Urinary bladder (tissue), 4 donors: Measurements from ENCODE around the gene MBP. TPM values are rescaled to one million over a fixed set of nuclear protein-coding genes. Genes with fewer than 3 reads are reported as not detected.
"Not testable (repeated sequence)": the region's sequence is repeated elsewhere in the genome, so short reads cannot be mapped to it uniquely, and the experiment has no call there.

Source experiments
- DNase-seq: peaks from one replicate; pipeline ENCODE4 v3.0.0-alpha.2; 2015; ENCODE audit errors: extremely low spot score
- H3K27ac ChIP-seq: one replicate; pipeline ENCODE4 v1.5.1; 2013; ENCODE audit warnings: low read depth, mild to moderate bottlenecking, moderate library complexity
- H3K36me3 ChIP-seq: one replicate; pipeline ENCODE4 v1.6.1; 2013; ENCODE audit warnings: mild to moderate bottlenecking, moderate library complexity; ENCODE audit not compliant: insufficient read depth
- H3K4me1 ChIP-seq: one replicate; pipeline ENCODE4 v1.6.1; 2013; ENCODE audit warnings: mild to moderate bottlenecking, moderate library complexity; ENCODE audit not compliant: insufficient read depth
- H3K4me3 ChIP-seq: one replicate; pipeline ENCODE4 v1.5.1; 2013; ENCODE audit warnings: low read depth, low read length
- WGBS: extraction: QIAGEN DNeasy Blood & Tissue Kit; methylation state at CpG from one replicate; pipeline ENCODE4 v1.1.7; 2013; 5-methylcytosine and 5-hydroxymethylcytosine counted together
- polyA plus RNA-seq: library from polyadenylated mRNA; stranded (reverse); fragments of 200-250 nt; gene quantifications from one replicate; pipeline ENCODE4 v1.2.3, GENCODE V29; 2013
- total RNA-seq: library from RNA; depleted of rRNA; stranded (reverse); fragments of >200 nt; gene quantifications from one replicate; pipeline ENCODE4 v1.2.3, GENCODE V29; 2014
- donor health status: healthy with polysubstance abuse.
- donor health status: healthy.

MBP gene
- total and polyA plus RNA-seq, 2 donors, result 9.6 to 24.4 TPM

- Histone ChIP-seq H3K27ac (no peak overlapping the region), H3K36me3 (no peaks in the 10 kb centered on the region), H3K4me3 (no peak overlapping the region), H3K4me1 (no peaks in the 10 kb centered on the region)
- 89% methylated on average over 20 of the region's 20 CpGs for WGBS
- DNase-seq, result no peak
Measured at GRCh38 chr18:76991021-76991688, 141.4 kb downstream of the MBP start.

- not testable (repeated sequence) for DNase-seq
Measured at GRCh38 chr18:76990343-76991020, 142.1 kb downstream of the MBP start.

GRCh38 chr18:76989647-76990190 is 142.9 kb downstream of the MBP start:
- DNase-seq, result no peak
- no peaks in the 10 kb centered on the region for H3K4me1 ChIP-seq
- no peak overlapping the region for H3K4me3 ChIP-seq
- H3K36me3 ChIP-seq, result no peaks in the 10 kb centered on the region
- 90% methylated on average over 28 of the region's 28 CpGs for WGBS
- H3K27ac ChIP-seq, result no peak overlapping the region

More at GRCh38 chr18:76990343-76991020, 142.1 kb downstream of the MBP start:
- WGBS, result 90% methylated on average over 8 of the region's 8 CpGs
- H3K27ac ChIP-seq, H3K4me3 ChIP-seq, H3K4me1 ChIP-seq, H3K36me3 ChIP-seq: not testable (repeated sequence)

GRCh38 chr18:76988827-76989646 is 143.5 kb downstream of the MBP start:
- no peak for DNase-seq
- Histone ChIP-seq H3K4me3 (no peak overlapping the region), H3K36me3 (no peaks in the 10 kb centered on the region), H3K4me1 (no peaks in the 10 kb centered on the region), H3K27ac (no peak overlapping the region)
- WGBS, result 93% methylated on average over 29 of the region's 29 CpGs

GRCh38 chr18:76988031-76988826 is 144.4 kb downstream of the MBP start:
- H3K4me3 ChIP-seq, result no peak overlapping the region
- H3K4me1 ChIP-seq, result no peaks in the 10 kb centered on the region
- DNase-seq, result no peak
- 76% methylated on average over 27 of the region's 27 CpGs for WGBS
- H3K27ac ChIP-seq, result no peak overlapping the region
- no peaks in the 10 kb centered on the region for H3K36me3 ChIP-seq

- H3K36me3 ChIP-seq, result no peaks in the 10 kb centered on the region
- H3K4me3 ChIP-seq, result no peak overlapping the region
- whole genome bisulfite sequencing, result 84% methylated on average over 7 of the region's 7 CpGs
- H3K27ac ChIP-seq, result no peak overlapping the region
- no peak for DNase-seq
- no peaks in the 10 kb centered on the region for H3K4me1 ChIP-seq
Measured at GRCh38 chr18:76986406-76986805, 146.2 kb downstream of the MBP start.

- H3K4me1 ChIP-seq, result no peaks in the 10 kb centered on the region
- H3K27ac ChIP-seq, result no peak overlapping the region
- H3K36me3 ChIP-seq, result no peaks in the 10 kb centered on the region
- 94% methylated on average over 9 of the region's 9 CpGs for WGBS
- H3K4me3 ChIP-seq, result no peak overlapping the region
- DNase-seq, result no peak
Measured at GRCh38 chr18:76985951-76986236, 146.7 kb downstream of the MBP start.

- DNase-seq, result no peak
- H3K4me3 ChIP-seq, result no peak overlapping the region
- no peak overlapping the region for H3K27ac ChIP-seq
- H3K4me1 ChIP-seq, result no peaks in the 10 kb centered on the region
- 90% methylated on average over 27 of the region's 27 CpGs for WGBS
- H3K36me3 ChIP-seq, result no peaks in the 10 kb centered on the region
Measured at GRCh38 chr18:76985156-76985950, 147.2 kb downstream of the MBP start.

GRCh38 chr18:76984193-76985155 is 148.1 kb downstream of the MBP start:
- Histone ChIP-seq H3K36me3 (no peaks in the 10 kb centered on the region), H3K27ac (no peak overlapping the region), H3K4me3 (no peak overlapping the region), H3K4me1 (no peaks in the 10 kb centered on the region)
- no peak for DNase-seq
- 95% methylated on average over 40 of the region's 40 CpGs for WGBS

GRCh38 chr18:76983613-76984051 is 149.0 kb downstream of the MBP start:
- Histone ChIP-seq H3K4me1 (no peaks in the 10 kb centered on the region), H3K36me3 (no peaks in the 10 kb centered on the region), H3K27ac (no peak overlapping the region), H3K4me3 (no peak overlapping the region)
- whole genome bisulfite sequencing, result 62% methylated on average over 10 of the region's 10 CpGs
- no peak for DNase-seq

GRCh38 chr18:76982841-76983583 is 149.6 kb downstream of the MBP start:
- H3K4me1 ChIP-seq, result no peaks in the 10 kb centered on the region
- no peaks in the 10 kb centered on the region for H3K36me3 ChIP-seq
- no peak overlapping the region for H3K27ac ChIP-seq
- H3K4me3 ChIP-seq, result no peak overlapping the region
- 16% methylated on average over 15 of the region's 15 CpGs for WGBS
- no peak for DNase-seq
